Fibroblast of lung (primary cell): Measurements from ENCODE around the gene C2CD4B. TPM values are rescaled to one million over a fixed set of nuclear protein-coding genes. Genes with fewer than 3 reads are reported as not detected.
A peak's percentile ranks its signal among the peaks of the same experiment; 100 is the strongest.

Source experiments
- DNase-seq, 2 donors: peaks; one replicate each; pipeline versions ENCODE4 v3.0.0 to v3.0.0-alpha.2; 2010; ENCODE audit warnings: low read depth in 2 of 2
- H2AFZ ChIP-seq: 2 replicates; pipeline ENCODE4 v1.5.1; 2012; ENCODE audit warnings: low read length, control low read depth, inconsistent platforms
- H3K27ac ChIP-seq: 2 replicates; pipeline ENCODE4 v1.5.1; 2011; ENCODE audit warnings: low read length, control low read depth; ENCODE audit not compliant: insufficient read depth
- H3K27me3 ChIP-seq: 2 replicates; pipeline ENCODE4 v1.5.1; 2011; ENCODE audit warnings: mild to moderate bottlenecking, low read length; ENCODE audit not compliant: control insufficient read depth, insufficient read depth
- H3K36me3 ChIP-seq: 2 replicates; pipeline ENCODE4 v1.5.1; 2011; ENCODE audit warnings: low read length; ENCODE audit not compliant: control insufficient read depth, insufficient read depth
- H3K4me1 ChIP-seq: 2 replicates; pipeline ENCODE4 v1.5.1; 2011; ENCODE audit warnings: low read length; ENCODE audit not compliant: control insufficient read depth, insufficient read depth; ENCODE audit errors: extremely low read depth
- H3K4me2 ChIP-seq: 2 replicates; pipeline ENCODE4 v1.5.1; 2011; ENCODE audit warnings: low read length, control low read depth; ENCODE audit not compliant: insufficient read depth; ENCODE audit errors: extremely low read depth
- H3K4me3 ChIP-seq, 4 experiments: fragments of 200-600 bp in 1 of 4; sonication (generic) in 1 of 4; replicated peaks in 1 of 4; 2 replicates each; pipeline ENCODE4 v1.5.1; 2011 to 2016; ENCODE audit warnings: low read length in 4 of 4, low read depth in 3 of 4, mild to moderate bottlenecking in 3 of 4, control low read depth in 2 of 4, inconsistent platforms in 1 of 4, mixed read lengths in 1 of 4; ENCODE audit not compliant: insufficient read depth in 1 of 4; ENCODE audit errors: control extremely low read depth in 1 of 4
- H3K79me2 ChIP-seq: 2 replicates; pipeline ENCODE4 v1.5.1; 2012; ENCODE audit warnings: mild to moderate bottlenecking, low read length, inconsistent platforms; ENCODE audit not compliant: control insufficient read depth, insufficient read depth
- H3K9ac ChIP-seq: 2 replicates; pipeline ENCODE4 v1.5.1; 2011; ENCODE audit warnings: mild to moderate bottlenecking, low read length, control low read depth; ENCODE audit not compliant: insufficient read depth
- H3K9me3 ChIP-seq: 2 replicates; pipeline ENCODE4 v1.5.1; 2012; ENCODE audit warnings: low read depth, low read length; ENCODE audit not compliant: control insufficient read depth, insufficient read depth
- H4K20me1 ChIP-seq: 2 replicates; pipeline ENCODE4 v1.5.1; 2011; ENCODE audit warnings: low read length; ENCODE audit not compliant: control insufficient read depth, insufficient read depth; ENCODE audit errors: extremely low read depth
- EZH2 ChIP-seq: IDR thresholded peaks from 2 replicates; pipeline ENCODE4 v1.5.1; 2012; ENCODE audit warnings: low read length, control low read depth, mild to moderate bottlenecking; ENCODE audit errors: missing control alignments
- polyA minus RNA-seq: library from RNA; depleted of rRNA, polyadenylated mRNA; stranded (reverse); fragments of >200 nt; gene quantifications from 2 replicates; pipeline ENCODE4 v1.2.3, GENCODE V29; 2011; ENCODE audit warnings: low replicate concordance
- polyA plus RNA-seq, 2 donors: library from polyadenylated mRNA; depleted of rRNA in 1 of 2; stranded (reverse) in 1 of 2; unstranded in 1 of 2; fragments of >200 nt; gene quantifications; 2 replicates each; pipeline ENCODE4 v1.2.1, GENCODE V29; 2011 to 2012; ENCODE audit warnings: missing spikeins in 1 of 2
- total RNA-seq: library from RNA; depleted of rRNA; stranded (reverse); fragments of >200 nt; gene quantifications from 2 replicates; pipeline ENCODE4 v1.2.1, GENCODE V29; 2014
- TF ChIP-seq, protein P1 (sequence below), 2 donors: IDR thresholded peaks in 1 of 2; conservative IDR thresholded peaks in 1 of 2; 1 replicate in 1 of 2; 2 replicates in 1 of 2; pipeline ENCODE4 v1.5.1; 2011 to 2012; ENCODE audit warnings: low read length in 2 of 2, control low read depth in 1 of 2, inconsistent platforms in 1 of 2, low read depth in 1 of 2, mild to moderate bottlenecking in 1 of 2

C2CD4B gene, protein sequence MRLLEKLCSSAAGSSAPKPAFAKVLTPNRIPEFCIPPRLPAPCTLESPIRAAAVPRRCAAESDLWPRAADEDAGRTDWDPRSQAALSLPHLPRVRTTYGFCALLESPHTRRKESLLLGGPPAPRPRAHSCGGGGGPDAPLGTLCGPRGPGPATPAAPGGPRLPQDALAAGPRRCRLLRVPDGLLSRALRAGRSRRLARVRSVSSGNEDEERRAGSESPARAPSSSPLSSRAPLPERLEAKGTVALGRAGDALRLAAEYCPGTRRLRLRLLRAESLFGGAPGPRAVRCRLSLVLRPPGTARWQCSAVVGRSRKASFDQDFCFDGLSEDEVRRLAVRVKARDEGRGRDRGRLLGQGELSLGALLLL
- total RNA-seq (not detected in 2 replicates), polyA plus RNA-seq (not detected in 2 replicates), polyA minus RNA-seq (not detected in 2 replicates)
- not detected in 2 replicates for polyA plus RNA-seq (2012)

DNA sequence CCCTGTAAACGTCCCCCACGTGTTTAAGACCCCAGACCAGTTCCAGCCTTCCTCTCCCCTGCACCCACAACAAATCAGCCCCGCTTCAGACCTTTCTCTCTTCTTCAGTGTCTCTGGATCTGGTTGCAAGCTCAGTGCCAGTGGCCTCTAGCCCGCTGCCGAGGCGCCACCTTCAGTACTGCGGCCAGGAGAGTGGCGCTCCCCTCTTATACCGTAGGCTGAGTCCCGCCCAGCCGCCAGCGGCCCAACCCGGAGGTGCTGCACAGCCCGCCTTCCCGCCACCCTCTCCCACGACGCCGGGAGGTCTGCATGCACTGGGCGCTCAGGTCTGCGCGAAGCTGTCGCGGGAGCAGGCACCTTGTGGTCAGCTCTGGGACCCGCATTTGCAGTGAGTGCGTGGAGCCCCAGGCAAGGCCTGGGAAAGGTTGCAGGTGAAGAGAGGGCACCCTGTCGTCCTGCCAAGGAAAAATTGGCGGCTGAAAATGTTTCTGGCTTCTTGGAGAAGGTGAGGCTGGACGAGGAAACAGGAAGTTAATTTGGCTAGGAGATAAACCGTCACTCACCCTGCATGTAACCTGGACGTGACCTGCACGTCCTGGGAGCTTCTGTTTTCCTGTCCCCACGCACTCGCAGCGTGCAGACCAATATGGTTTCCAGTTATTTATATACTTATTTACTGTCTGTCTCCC lies at the start of gene C2CD4B:
Gene C2CD4B (minus strand): TSS at position 182 of the 689 bp plus-strand sequence. CDS start 301 bp downstream, outside the sequence.
- Histone ChIP-seq H3K4me2 (peak within 1 kb of the TSS; percentile 25), H3K36me3 (no peaks in the 10 kb centered on the region), H3K79me2 (no peaks in the 10 kb centered on the region), H3K9me3 (no peaks in the 10 kb centered on the region), H3K27me3 (peaks cover 36% of the 10 kb centered on the region), H4K20me1 (no peaks in the 10 kb centered on the region), H3K4me3 (no peak within 1 kb of the TSS), H2AFZ (no peak within 1 kb of the TSS), H3K4me1 (no peaks in the 10 kb centered on the region), H3K27ac (no peak within 1 kb of the TSS), H3K9ac (no peak within 1 kb of the TSS)
- TF ChIP-seq EZH2, result peak; percentile 59
- TF ChIP-seq, protein P1, sequence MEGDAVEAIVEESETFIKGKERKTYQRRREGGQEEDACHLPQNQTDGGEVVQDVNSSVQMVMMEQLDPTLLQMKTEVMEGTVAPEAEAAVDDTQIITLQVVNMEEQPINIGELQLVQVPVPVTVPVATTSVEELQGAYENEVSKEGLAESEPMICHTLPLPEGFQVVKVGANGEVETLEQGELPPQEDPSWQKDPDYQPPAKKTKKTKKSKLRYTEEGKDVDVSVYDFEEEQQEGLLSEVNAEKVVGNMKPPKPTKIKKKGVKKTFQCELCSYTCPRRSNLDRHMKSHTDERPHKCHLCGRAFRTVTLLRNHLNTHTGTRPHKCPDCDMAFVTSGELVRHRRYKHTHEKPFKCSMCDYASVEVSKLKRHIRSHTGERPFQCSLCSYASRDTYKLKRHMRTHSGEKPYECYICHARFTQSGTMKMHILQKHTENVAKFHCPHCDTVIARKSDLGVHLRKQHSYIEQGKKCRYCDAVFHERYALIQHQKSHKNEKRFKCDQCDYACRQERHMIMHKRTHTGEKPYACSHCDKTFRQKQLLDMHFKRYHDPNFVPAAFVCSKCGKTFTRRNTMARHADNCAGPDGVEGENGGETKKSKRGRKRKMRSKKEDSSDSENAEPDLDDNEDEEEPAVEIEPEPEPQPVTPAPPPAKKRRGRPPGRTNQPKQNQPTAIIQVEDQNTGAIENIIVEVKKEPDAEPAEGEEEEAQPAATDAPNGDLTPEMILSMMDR (conservative IDR thresholded peaks at IDR 0.05 in 1 of 2, IDR thresholded peaks at IDR 0.05 in 1 of 2; ENCODE audit: low read depth in 1 of 2, low read length in 2 of 2), result no peak
- no peak for DNase-seq

DNA sequence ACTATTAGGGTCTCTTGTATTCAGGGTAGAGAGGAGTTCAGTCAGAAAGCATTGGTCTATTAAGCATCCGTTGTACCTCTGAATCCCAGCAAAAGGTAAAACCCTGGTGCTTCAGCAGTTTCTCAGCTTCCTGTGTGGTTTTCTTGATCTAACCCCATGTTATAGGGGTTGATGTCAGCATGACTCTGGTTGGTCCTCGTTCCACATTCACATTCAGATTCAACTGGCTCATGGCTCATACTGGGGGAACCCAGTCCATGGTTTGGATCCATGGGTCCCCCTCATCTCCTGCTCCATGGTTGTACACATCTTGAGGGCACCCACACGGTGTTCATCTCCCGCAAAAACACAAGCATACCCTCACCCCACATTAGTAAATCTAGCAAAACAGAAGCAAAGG lies 47.7 kb upstream of the C2CD4B start:
- Histone ChIP-seq H2AFZ (no peak overlapping the region), H3K4me1 (no peaks in the 10 kb centered on the region), H3K36me3 (no peaks in the 10 kb centered on the region), H3K9ac (no peak overlapping the region), H3K27ac (no peak overlapping the region), H3K4me2 (no peak overlapping the region), H3K79me2 (no peaks in the 10 kb centered on the region), H3K9me3 (no peaks in the 10 kb centered on the region), H4K20me1 (no peaks in the 10 kb centered on the region), H3K4me3 (no peak overlapping the region), H3K27me3 (no peaks in the 10 kb centered on the region)
- TF ChIP-seq, protein P1 (conservative IDR thresholded peaks at IDR 0.05 in 1 of 2, IDR thresholded peaks at IDR 0.05 in 1 of 2; ENCODE audit: low read depth in 1 of 2, low read length in 2 of 2), result no peak
- no peak for TF ChIP-seq EZH2
- DNase-seq, result no peak

DNA sequence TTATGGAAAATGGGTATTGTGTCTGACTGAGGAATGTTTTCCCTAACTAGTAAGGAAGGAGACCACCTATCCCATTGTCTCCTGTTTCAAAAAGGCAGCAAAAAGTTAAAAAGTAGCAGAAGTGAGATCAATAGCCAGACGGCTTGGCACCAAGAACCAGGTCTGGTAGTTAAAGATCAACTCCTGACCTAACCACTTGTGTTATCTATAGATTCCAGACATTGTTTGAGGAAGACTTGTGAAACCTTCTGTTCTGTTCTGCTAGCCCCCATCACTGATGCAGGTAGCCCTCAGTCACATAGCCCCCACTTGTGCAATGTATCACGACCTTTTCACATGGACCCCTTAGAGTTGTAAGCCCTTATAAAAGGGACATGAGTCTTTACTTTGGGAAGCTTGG lies 46.3 kb upstream of the C2CD4B start:
- no peak overlapping the region for H3K9ac ChIP-seq
- no peak for TF ChIP-seq EZH2
- TF ChIP-seq, protein P1 (conservative IDR thresholded peaks at IDR 0.05 in 1 of 2, IDR thresholded peaks at IDR 0.05 in 1 of 2; ENCODE audit: low read depth in 1 of 2, low read length in 2 of 2), result no peak
- no peaks in the 10 kb centered on the region for H4K20me1 ChIP-seq
- H3K4me2 ChIP-seq, result no peak overlapping the region
- H3K4me3 ChIP-seq, result no peak overlapping the region
- H3K79me2 ChIP-seq, result no peaks in the 10 kb centered on the region
- no peak overlapping the region for H3K27ac ChIP-seq
- H3K36me3 ChIP-seq, result no peaks in the 10 kb centered on the region
- H3K9me3 ChIP-seq, result no peaks in the 10 kb centered on the region
- no peak for DNase-seq
- no peak overlapping the region for H2AFZ ChIP-seq
- no peaks in the 10 kb centered on the region for H3K4me1 ChIP-seq
- H3K27me3 ChIP-seq, result no peaks in the 10 kb centered on the region
